ENCODE results near the gene KLK14. TPM values are rescaled to one million over a fixed set of nuclear protein-coding genes. Genes with fewer than 3 reads are reported as not detected.
A peak's percentile ranks its signal among the peaks of the same experiment; 100 is the strongest.

KLK14 gene
- polyA plus RNA-seq, 5 donors, result 0.13 to 0.31 (median 0.23) TPM; not detected in 1

- peak; percentile 99 for DNase-seq
Observed at GRCh38 chr19:51108066-51108804, 25.5 kb upstream of the KLK14 start, which contains the start of gene CTU1. CTU1 (minus strand) TSS chr19:51108409; CDS start chr19:51104569, 3,840 bp downstream.

GRCh38 chr19:51107406-51108065, 24.8 kb upstream of the KLK14 start:
- no peak for DNase-seq

DNA sequence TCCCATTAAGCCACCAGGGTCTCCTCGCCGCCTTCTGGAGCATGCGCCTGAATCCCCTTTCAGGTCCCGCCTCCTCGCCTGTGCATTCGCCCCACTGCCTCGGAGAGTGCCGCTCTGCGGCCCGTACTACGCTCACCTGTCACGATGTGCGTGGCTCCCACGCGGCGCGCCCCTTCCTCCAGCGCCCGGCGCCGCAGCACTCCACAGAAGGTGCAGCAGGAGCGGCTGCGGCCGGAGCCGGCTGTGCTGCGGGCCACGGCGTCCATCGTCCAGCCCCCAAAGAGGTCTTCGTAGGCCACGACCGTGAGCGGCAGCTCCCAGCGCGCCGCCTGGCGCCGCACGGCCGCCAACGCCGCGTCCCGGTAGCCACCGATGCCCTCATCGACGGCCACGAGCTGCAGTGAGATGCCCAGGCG, 21.2 kb upstream of the KLK14 start:
- DNase-seq, result no peak

GRCh38 chr19:51102991-51103390, 20.3 kb upstream of the KLK14 start:
- no peak for DNase-seq

DNA sequence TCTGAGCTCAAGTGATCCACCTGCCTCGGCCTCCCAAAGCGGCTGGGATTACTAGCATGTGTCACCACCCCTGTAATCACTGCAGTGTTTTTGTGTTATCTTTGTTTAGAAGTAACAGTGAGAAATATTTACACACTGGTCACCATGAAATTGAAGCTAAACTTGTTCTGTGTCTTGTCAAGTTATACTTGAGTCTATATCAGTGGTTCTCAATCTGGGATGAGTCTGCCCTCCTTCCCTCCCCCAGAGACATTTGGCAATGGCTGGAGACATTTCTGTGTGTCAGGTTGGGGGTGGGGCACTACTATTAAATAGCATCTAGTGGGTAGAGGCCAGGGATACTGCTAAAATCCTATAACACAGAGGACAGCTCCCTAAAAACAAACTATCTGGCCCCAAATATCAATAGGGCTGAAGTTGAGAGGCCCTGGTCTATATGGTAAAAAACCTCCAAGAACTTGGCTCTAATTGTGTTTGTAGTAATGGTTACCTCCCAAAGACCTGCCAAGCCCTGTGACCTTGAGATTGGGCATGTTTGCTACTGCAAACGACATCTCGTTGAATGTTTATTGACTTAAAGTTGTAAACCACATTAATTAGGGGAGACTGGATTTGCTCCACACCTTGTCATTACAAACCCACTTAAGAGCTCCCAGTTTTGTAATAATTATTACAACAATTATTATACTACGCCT, 18.6 kb upstream of the KLK14 start:
- DNase-seq, result no peak

DNA sequence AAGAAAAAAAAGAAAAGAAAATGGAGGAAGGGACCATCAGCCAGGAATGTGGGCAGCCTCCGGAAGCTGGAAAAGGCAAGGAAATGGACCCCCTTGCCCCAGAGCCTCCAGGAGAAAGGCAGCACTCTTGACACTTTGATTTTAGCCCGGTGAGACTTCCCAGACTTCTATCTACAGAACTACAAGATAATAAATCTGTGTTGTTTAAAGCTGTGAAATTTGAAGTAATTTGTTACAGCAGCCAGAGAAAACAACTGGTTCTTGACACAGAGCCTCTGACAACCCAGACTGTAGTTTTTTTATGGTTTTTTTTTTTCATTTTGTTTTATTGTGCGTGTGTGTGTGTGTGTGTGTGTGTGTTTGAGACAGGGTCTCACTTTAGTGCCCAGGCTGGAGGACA, 17.9 kb upstream of the KLK14 start:
- DNase-seq, result no peak

- no peak for DNase-seq
Observed at GRCh38 chr19:51099047-51099382, 16.3 kb upstream of the KLK14 start.

DNA sequence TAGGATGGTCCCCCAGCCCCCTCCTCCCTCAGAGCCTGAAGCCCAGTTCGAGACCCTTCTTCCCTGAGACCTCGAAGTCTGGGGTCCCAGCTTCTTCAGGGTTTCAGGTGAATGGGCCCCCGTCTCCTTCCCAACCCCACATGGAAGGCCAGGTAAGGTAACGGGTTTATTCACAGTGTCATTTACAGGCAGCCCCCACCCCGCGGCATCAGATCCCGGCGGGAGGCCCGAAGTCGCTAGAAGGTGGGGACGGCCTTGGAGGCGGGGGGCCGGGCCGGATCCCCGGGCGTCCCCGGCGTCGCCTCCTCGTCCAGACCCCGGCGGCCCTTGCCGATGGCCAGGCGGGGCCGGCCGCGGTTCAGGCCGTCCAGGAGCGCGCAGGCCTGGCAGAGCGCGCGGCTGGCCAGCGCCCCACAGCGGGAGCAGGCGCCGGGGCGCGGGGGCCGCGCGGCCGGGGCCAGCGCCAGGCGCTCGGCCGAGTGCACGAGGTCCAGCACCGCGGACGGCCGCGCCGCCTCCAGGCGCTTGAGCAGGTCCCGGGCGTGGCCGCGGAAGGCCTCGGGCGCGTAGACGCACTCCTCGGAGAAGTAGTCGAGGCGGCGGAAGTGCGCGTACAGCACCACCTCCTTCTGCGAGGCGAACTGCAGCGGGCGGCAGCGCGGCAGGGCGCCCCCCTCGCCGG, 15.8 kb upstream of the KLK14 start:
- DNase-seq, result peak; percentile 19 to 31

- no peak for DNase-seq
Observed at GRCh38 chr19:51097796-51098195, 15.1 kb upstream of the KLK14 start.

- peak in 1 of 2 donors; percentile 18 for DNase-seq
Observed at GRCh38 chr19:51097166-51097738, 14.6 kb upstream of the KLK14 start.

DNA sequence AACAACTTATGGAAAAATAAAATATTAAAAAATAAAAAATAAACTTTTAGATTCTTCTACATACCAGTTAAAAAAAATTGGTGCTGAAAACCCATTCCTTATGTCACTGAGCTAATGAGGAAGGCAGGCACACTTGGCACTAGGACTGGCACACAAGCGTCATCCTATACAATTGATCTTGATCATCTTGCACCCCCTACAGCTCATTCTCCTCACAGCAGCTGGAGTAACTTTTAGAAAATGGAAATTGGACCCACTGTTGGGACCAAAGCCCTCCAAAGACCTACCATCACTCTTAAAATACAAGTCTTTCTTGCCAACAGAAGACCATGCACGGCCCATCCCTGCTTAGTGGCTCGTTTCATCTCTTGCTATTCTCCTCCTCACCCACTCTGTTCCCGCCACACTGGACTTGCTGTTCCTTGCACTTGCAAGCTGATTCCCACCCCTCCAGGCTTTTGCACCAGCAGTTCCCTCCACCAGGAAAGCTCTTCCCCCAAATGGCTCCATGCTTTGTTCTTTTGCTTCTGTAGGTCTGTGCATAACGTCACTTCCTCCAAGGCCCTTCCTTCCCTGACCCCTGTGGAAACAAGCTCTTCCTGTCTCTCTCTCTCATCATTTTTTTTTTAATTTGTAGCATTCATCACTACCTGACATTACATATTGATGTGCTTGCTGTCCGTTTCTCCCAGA, 13.9 kb upstream of the KLK14 start:
- no peak for DNase-seq

DNA sequence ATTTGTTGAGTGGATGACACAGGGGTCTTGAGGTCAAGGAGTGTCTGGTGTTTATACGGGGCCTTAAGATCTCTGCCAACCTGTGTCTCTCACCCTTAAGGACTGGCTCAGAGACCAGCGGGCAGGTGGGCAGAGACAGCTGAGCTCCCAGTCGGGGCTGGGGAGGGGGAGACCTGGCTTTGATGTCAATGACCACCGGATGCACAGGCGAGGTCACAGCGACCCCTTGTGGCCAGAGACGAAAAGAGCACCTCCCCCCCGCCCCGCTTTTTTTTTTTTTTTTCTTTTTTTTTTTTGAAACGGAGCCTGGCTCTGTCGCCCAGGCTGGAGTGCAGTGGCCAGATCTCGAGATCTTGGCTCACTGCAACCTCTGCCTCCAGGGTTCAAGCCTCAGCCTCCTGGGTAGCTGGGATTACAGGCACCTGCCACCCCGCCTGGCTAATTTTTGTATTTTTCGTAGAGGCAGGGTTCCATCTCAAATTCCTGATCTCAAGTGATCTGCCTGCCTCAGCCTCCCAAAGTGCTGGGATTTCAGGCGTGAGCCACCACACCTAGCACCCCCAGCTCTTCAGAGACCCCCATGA, 12.1 kb upstream of the KLK14 start:
- DNase-seq, result no peak

GRCh38 chr19:51093510-51094345, 11.0 kb upstream of the KLK14 start:
- DNase-seq, result no peak

DNA sequence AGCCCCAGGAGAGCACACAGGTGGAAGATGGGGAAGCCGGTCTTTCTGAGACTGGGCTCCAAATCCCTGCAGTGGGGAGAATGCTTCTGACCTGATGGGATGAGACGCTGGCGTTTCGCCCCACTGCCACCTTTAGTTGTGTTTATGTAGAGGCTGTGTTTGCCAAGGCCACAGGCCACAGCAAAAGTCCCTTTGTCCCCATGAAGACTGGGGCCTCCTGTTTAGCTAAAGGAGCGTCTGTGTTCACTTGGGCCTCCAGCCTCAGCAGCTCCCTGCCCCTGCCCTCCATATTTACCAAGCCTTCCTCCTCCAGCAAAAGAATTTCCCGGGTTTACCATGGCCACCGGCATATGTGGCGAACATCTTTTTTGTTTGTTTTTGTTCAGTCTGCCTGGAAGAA, 10.4 kb upstream of the KLK14 start:
- DNase-seq, result no peak

DNA sequence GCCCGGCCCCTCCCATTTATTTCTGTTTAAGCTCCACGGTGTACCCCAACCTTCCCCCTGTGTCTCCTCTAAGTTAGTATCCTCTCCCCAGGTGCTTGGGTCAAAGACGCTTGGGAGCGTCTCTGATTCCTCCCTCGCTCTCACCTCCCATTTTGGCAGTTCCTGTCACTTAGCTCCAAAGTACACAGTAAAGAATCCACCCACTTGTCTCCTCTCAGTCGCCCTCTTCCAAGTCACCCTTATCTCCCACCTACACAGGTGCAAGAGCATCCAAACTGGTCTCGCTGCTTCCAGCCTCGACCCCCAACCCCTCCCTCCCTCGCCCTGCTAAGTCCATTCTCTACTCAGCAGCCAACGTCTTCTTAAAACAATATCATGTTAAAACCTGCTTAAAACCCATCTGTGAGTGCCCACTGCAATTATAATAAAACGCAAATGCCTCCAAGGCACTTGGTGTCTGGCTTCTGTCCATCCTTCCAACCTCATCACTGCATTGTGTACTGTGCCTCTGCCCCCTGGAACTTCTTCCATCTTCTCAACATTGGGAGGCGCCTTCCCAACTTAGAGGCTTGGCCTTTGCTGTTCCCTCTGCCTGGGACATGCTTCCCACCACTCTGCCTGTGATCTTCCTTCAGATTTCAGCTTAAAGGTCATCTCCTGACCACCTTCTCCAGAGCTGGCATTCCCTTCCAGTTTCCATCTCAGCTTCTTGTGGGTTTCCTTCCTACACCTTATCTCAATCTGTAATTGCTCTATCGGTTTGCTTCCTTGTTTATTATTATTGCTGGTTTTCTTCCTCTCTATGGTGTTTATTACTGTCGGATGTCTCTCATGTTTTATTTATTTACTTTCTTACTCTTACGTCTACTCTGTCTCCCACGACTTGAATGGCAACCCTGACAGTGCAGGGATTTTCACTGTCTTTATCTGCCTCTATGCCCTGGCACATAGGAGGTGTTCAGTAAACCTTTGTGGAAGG, 9.5 kb upstream of the KLK14 start:
- no peak for DNase-seq

- no peak for DNase-seq
Observed at GRCh38 chr19:51091126-51091525, 8.4 kb upstream of the KLK14 start.

- no peak for DNase-seq
Observed at GRCh38 chr19:51090471-51090870, 7.8 kb upstream of the KLK14 start.

DNA sequence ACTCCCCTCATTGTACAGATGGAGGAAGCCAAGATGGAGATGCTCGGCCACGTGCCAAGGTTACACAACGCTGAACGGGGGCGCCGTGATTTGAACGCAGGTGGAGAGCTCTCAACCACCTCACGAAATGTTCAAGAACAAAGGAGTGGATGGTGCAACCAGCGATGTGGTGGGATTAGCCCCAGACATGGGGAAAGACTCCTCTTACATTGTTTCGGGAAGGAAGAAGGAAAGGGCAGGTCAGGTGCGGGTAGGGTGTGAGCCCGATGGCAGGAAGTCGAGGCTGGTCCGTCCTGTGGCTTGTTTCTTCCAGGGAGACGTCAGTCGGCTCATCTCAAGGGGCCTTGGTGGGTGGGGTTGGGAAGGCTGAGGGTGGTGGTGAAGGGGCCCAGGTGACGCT, 7.1 kb upstream of the KLK14 start:
- DNase-seq, result no peak
